HG03039 (cell line): ENCODE results near the gene KLK3.
"Not testable (repeated sequence)": the region's sequence is repeated elsewhere in the genome, so short reads cannot be mapped to it uniquely, and the experiment has no call there.

Experiments used
- ATAC-seq: cut with Tn5 transposase; IDR thresholded peaks from one replicate; pipeline ENCODE4 v1.9.1; 2021; ENCODE audit warnings: mild to moderate bottlenecking, moderate library complexity; ENCODE audit not compliant: unreplicated experiment

The KLK3 gene

DNA sequence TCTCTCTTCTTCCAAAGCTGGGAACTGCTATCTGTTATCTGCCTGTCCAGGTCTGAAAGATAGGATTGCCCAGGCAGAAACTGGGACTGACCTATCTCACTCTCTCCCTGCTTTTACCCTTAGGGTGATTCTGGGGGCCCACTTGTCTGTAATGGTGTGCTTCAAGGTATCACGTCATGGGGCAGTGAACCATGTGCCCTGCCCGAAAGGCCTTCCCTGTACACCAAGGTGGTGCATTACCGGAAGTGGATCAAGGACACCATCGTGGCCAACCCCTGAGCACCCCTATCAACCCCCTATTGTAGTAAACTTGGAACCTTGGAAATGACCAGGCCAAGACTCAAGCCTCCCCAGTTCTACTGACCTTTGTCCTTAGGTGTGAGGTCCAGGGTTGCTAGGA, 5.1 kb downstream of the KLK3 start:
- ATAC-seq, result no peak

DNA sequence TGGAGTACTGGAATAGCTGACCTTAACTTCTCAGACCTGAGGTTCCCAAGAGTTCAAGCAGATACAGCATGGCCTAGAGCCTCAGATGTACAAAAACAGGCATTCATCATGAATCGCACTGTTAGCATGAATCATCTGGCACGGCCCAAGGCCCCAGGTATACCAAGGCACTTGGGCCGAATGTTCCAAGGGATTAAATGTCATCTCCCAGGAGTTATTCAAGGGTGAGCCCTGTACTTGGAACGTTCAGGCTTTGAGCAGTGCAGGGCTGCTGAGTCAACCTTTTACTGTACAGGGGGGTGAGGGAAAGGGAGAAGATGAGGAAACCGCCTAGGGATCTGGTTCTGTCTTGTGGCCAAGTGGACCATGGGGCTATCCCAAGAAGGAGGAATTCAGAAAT, 6.3 kb downstream of the KLK3 start:
- no peak for ATAC-seq

DNA sequence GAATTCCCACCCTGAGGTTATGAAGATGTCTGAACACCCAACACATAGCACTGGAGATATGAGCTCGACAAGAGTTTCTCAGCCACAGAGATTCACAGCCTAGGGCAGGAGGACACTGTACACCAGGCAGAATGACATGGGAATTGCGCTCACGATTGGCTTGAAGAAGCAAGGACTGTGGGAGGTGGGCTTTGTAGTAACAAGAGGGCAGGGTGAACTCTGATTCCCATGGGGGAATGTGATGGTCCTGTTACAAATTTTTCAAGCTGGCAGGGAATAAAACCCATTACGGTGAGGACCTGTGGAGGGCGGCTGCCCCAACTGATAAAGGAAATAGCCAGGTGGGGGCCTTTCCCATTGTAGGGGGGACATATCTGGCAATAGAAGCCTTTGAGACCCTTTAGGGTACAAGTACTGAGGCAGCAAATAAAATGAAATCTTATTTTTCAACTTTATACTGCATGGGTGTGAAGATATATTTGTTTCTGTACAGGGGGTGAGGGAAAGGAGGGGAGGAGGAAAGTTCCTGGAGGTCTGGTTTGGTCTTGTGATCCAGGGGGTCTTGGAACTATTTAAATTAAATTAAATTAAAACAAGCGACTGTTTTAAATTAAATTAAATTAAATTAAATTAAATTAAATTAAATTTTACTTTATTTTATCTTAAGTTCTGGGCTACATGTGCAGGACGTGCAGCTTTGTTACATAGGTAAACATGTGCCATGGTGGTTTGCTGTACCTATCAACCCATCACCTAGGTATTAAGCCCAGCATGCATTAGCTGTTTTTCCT, 7.0 kb downstream of the KLK3 start:
- ATAC-seq, result no peak

DNA sequence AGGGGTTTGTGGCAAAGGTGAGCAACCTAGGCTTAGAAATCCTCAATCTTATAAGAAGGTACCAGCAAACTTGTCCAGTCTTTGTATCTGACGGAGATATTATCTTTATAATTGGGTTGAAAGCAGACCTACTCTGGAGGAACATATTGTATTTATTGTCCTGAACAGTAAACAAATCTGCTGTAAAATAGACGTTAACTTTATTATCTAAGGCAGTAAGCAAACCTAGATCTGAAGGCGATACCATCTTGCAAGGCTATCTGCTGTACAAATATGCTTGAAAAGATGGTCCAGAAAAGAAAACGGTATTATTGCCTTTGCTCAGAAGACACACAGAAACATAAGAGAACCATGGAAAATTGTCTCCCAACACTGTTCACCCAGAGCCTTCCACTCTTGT, 14.8 kb downstream of the KLK3 start:
- no peak for ATAC-seq

DNA sequence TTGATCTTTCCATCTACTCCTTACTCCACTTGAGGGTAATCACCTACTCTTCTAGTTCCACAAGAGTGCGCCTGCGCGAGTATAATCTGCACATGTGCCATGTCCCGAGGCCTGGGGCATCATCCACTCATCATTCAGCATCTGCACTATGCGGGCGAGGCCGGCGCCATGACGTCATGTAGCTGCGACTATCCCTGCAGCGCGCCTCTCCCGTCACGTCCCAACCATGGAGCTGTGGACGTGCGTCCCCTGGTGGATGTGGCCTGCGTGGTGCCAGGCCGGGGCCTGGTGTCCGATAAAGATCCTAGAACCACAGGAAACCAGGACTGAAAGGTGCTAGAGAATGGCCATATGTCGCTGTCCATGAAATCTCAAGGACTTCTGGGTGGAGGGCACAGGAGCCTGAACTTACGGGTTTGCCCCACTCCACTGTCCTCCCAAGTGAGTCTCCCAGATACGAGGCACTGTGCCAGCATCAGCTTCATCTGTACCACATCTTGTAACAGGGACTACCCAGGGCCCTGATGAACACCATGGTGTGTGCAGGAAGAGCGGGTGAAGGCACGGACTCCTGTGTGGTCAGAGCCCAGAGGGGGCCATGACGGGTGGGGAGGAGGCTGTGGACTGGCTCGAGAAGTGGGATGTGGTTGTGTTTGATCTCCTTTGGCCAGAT, 15.8 kb downstream of the KLK3 start:
- no peak for ATAC-seq

DNA sequence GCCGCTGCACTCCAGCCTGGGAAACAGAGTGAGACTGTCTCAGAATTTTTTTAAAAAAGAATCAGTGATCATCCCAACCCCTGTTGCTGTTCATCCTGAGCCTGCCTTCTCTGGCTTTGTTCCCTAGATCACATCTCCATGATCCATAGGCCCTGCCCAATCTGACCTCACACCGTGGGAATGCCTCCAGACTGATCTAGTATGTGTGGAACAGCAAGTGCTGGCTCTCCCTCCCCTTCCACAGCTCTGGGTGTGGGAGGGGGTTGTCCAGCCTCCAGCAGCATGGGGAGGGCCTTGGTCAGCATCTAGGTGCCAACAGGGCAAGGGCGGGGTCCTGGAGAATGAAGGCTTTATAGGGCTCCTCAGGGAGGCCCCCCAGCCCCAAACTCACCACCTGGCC, 18.3 kb downstream of the KLK3 start, which contains the start of gene KLK2:
Gene KLK2 (plus strand): TSS at position 384 of the 400 bp plus-strand sequence. CDS start 35 bp downstream, outside the sequence.
- no peak for ATAC-seq

DNA sequence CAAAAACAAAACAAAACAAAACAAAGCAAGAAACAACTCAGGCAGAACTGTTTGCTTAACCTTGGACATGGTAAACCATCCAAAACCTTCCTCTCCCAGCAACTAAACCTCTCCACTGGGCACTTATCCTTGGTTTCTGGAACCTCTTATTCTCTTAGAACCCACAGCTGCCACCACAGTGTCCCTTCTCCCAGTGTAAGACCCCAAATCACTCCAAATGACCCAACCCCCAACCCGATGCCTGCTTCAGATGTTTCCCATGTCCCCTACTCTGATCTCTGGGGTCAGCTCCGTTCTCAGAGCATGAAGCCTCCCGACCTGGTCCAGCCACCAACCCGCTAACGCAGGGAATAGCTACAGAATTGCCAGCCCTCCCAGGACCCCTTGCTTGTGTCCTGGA, 19.5 kb downstream of the KLK3 start:
- ATAC-seq, result no peak

DNA sequence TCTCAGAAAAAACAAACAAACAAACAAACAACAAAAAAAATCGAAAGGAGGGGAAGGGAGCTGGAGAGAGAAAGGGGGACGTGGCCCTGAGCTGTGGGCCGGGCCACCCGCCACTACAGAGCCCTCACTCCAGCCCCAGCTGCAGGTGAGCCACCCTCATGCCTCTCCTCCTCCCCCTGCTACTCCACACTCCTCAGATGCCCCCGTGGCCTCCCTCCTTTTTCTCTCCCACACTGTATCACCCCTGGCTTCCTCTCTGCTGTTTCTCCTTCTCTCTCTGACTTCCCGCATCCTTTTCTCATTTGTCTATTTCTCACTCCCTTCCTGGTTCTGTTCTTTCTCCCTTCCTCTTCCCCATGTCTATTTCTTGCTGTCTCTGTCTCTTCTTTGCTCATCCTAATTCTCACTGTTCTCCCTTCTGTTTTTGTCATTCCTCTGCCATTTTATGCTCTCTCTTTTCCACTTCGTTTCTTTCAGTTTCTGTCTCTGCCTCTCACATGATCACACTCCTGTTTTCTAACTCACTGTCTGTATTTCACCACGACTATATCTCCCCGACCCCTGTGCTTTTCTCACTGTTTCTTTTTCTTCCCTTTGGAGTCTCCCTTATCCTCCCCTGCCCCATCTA, 21.2 kb downstream of the KLK3 start:
- ATAC-seq, result no peak

DNA sequence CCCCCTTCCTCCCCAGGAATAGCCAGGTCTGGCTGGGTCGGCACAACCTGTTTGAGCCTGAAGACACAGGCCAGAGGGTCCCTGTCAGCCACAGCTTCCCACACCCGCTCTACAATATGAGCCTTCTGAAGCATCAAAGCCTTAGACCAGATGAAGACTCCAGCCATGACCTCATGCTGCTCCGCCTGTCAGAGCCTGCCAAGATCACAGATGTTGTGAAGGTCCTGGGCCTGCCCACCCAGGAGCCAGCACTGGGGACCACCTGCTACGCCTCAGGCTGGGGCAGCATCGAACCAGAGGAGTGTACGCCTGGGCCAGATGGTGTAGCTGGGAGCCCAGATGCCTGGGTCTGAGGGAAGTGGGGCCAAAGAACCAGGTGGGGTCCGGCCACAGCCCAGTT, 21.7 kb downstream of the KLK3 start:
- ATAC-seq, result no peak

DNA sequence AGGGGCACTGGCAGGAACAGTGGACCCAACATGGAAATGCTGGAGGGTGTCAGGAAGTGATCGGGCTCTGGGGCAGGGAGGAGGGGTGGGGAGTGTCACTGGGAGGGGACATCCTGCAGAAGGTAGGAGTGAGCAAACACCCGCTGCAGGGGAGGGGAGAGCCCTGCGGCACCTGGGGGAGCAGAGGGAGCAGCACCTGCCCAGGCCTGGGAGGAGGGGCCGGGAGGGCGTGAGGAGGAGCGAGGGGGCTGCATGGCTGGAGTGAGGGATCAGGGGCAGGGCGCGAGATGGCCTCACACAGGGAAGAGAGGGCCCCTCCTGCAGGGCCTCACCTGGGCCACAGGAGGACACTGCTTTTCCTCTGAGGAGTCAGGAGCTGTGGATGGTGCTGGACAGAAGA, 22.6 kb downstream of the KLK3 start:
- ATAC-seq, result no peak

DNA sequence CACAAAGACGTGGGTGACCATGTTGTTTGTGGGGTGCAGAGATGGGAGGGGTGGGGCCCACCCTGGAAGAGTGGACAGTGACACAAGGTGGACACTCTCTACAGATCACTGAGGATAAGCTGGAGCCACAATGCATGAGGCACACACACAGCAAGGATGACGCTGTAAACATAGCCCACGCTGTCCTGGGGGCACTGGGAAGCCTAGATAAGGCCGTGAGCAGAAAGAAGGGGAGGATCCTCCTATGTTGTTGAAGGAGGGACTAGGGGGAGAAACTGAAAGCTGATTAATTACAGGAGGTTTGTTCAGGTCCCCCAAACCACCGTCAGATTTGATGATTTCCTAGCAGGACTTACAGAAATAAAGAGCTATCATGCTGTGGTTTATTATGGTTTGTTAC, 24.1 kb downstream of the KLK3 start:
- no peak for ATAC-seq

DNA sequence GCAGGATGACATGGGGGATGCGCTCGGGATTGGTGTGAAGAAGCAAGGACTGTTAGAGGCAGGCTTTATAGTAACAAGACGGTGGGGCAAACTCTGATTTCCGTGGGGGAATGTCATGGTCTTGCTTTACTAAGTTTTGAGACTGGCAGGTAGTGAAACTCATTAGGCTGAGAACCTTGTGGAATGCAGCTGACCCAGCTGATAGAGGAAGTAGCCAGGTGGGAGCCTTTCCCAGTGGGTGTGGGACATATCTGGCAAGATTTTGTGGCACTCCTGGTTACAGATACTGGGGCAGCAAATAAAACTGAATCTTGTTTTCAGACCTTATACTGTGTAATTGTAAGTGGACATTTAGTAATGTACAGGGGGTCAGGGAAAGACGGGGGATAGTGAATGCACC, 25.5 kb downstream of the KLK3 start:
- no peak for ATAC-seq

DNA sequence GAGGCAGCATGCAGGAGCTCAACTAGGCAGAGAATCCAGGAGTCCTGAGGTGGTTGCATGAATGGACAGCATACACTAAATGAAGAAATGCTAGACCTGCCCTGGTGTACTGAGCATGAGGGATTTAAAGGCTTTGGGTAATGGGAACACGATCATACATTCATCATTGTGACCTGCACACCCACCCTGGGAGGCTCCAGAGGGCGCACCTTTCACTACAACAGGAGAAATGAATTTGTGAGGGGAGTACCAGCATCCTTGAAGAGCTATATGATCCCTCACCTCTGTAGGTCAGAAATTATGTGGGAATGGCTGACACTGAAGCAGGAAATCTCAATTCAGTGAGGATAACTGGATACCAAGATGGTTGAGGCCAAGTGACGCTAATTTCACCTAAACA, 27.5 kb downstream of the KLK3 start:
- no peak for ATAC-seq

DNA sequence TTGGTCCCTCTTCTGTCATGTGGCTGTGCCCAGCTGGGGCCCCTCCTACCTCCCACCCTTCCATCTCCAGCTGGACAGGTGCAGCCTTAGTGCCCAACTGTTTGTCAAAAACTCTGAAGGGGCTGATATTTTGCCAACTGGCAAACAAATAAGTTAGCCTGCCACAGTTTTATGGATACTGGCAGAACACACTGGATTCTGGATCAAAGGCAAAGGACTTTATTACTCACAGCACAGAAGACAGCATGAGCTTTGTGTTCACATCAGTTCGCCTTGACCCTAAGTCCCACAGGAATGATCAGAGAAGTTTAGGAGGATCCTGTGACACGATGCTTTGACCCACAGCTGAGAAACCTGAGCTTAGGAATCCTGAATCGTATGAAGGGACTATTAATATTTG, 34.9 kb downstream of the KLK3 start:
- ATAC-seq, result no peak

DNA sequence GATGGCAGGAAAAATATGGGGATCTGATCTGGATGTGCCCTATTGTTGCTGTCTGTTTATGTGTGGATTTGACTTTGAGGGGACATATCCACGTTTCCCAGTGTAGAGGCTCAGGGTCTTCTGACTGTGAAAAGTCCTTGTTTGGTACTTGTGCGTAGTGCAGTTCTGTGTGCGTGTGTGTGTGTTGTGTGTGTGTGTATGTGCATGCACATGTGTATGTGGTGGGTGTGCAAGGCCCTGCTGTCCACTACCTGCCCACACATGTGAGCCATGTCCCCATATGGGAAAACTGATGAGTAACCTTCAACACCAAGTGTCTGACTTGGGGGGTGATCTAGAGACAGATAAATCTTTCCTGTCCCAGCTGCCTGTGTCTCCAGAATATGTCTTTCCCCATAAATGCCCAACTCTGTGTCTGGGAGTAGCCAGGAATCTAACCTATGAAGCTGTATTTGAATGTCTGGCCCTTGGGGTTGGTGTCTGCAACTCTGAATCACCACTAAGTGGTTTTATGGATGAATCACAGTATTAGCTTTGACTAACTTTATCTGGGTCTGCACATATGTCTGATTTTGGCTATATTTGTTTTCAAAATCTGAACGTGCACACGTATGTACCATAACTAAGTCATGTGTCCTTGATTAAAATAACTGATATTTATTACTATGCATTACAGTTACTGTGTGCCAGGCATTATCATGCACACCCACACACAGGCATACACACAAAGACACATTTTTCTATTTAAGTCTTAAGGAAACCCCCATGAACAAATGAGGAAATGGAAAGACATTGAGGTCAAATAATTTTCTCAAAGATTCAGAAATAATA, 35.9 kb downstream of the KLK3 start:
- no peak for ATAC-seq

DNA sequence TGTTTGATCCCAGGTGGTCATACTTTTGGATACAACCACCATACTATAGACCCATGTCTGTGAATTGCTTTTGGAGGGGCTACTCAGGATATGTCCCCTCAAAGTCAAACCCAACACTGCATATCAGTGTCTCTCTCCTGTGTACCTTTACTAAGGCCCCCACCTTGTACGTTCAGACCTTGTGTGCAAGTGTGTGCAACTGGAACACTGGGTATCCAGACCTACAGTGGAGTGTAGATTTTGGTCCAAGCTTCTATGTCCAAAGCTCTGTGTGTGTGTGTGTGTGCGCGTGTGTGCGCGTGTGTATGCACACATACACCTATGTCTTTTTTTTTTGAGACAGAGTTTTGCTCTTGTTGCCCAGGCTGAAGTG, 36.5 kb downstream of the KLK3 start:
- ATAC-seq, result no peak

DNA sequence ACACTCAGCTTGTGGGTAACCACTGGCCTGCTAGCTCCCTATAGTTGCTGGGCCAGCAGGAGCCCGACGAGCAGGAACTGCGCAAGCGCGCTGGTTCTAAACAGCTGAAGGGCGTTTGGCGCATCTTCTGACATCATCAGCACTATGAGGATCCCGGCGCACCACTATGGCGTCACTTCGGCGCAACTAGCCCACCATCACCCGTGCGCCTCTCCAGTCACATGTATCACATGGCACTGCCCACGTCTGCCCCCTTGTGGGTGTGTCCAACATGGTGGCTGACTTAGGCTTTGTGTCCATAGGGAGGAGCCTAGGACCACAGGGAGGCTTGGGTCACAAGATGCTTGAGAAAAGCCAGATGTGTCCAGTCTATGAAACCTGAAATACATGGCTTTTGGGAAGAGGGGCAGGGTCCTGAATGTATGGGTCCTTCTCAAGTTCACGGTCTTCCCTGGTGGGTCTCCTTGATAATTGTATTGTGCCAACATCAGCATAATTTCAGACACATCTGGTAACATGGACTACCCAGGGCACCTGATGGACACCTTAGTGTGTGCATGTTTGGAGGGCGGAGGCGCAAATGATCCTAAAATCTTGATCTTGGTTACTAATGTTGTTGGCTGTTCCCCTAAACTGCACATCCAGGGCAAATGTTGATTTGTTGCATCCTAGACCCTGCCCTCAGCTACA, 38.5 kb downstream of the KLK3 start:
- ATAC-seq, result no peak

DNA sequence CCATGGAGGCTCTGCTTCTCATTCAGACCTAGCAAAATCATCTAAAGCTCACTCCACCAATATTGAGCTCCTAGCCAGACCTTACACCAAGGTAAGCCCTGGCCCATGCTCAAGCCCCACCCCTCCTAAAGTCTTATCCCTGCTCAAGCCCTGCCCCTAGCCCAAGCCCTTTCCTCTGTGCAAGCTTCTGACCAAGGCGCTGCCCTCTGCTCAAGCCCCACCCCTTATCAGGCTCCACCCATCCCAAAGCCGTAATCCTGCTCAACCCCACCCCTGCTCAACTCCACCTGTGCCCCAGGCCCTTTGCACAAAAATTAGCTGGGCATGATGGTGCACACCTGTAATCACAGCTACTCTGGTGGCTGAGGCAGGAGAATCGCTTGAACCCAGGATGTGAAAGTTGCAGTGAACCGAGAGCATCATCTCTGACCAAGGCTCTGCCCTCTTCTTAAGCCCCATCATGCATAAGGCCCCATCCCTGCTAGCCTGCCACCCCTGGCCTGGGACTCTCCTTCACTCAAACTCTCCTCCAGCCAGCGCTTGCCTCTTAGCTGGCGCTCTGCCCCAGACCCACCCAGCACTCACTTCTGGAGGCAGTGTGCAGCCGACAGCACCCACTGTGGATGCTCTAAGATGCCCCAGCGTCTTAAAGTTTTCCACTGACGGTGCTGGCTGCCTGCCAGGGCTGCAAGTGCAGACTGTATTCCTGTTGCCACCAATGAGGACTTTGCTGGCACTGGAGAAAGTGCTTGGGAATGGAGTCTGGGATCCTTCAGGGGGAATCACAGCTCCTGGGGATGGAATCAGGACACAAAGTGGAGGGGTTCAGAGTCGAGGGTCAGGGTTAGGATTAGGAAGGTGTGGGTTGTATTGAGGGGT, 40.0 kb downstream of the KLK3 start:
- ATAC-seq, result no peak

DNA sequence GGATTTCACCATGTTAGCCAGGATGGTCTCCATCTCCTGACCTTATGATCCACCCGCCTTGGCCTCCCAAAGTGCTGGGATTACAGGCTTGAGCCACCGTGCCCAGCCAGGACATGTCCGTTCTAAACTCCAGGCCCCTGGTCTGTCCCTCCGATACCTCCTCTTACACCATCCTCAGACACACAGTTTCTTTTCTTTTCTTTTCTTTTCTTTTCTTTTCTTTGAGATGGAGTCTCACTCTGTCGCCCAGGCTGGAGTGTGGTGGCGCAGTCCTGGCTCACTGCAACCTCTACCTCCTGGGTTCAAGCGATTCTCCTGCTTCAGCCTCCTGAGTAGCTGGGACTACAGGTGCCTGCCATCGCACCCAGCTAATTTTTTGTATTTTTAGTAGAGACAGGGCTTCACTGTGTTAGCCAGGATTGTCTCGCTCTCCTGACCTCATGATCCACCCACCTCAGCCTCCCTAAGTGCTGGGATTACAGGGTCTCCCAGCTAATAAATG, 41.4 kb downstream of the KLK3 start:
- ATAC-seq, result not testable (repeated sequence)
